HG03521 (cell line): ENCODE measurements around the gene DUSP1.

Experiments used
- ATAC-seq: cut with Tn5 transposase; IDR thresholded peaks from one replicate; pipeline ENCODE4 v1.9.1; 2021; ENCODE audit warnings: mild to moderate bottlenecking, moderate library complexity; ENCODE audit not compliant: unreplicated experiment

The DUSP1 gene

GRCh38 chr5:172782169-172783039 is 11.4 kb upstream of the DUSP1 start:
- no peak for ATAC-seq

GRCh38 chr5:172779691-172780341 is 8.8 kb upstream of the DUSP1 start:
- ATAC-seq, result no peak

- ATAC-seq, result peak; percentile 28
These were observed 7.2 kb upstream of the DUSP1 start for GRCh38 chr5:172777881-172778814.

- no peak for ATAC-seq
These were observed 5.2 kb upstream of the DUSP1 start for GRCh38 chr5:172776235-172776594.

- no peak for ATAC-seq
These were observed 4.6 kb upstream of the DUSP1 start for GRCh38 chr5:172775326-172776234.

- no peak for ATAC-seq
These were observed 3.7 kb upstream of the DUSP1 start for GRCh38 chr5:172774561-172775315.

GRCh38 chr5:172773481-172774469 is 2.8 kb upstream of the DUSP1 start:
- no peak for ATAC-seq

- ATAC-seq, result peak; percentile 25
These were observed 1.3 kb upstream of the DUSP1 start for GRCh38 chr5:172772112-172772906.

GRCh38 chr5:172771439-172772111 is 580 bp upstream of the DUSP1 start:
- ATAC-seq, result no peak

GRCh38 chr5:172770374-172770674 is 671 bp downstream of the DUSP1 start:
- no peak for ATAC-seq

- no peak for ATAC-seq
These were observed 1.2 kb downstream of the DUSP1 start for GRCh38 chr5:172769616-172770373.

GRCh38 chr5:172769342-172769615 is 1.7 kb downstream of the DUSP1 start:
- no peak for ATAC-seq

- ATAC-seq, result no peak
These were observed 2.2 kb downstream of the DUSP1 start for GRCh38 chr5:172768573-172769341.

GRCh38 chr5:172768098-172768572 is 2.9 kb downstream of the DUSP1 start:
- ATAC-seq, result no peak

- no peak for ATAC-seq
These were observed 4.5 kb downstream of the DUSP1 start for GRCh38 chr5:172766287-172767108.
